HepG2 (cell line): ENCODE results near the gene VIM.

Source experiments
- TIGD3 ChIP-seq: sonication (generic); formaldehyde crosslinking; IDR thresholded peaks from 2 replicates; pipeline ENCODE4 v1.5.1; 2020; ENCODE audit warnings: mild to moderate bottlenecking, missing genetic modification reagents, borderline replicate concordance
- USF2 ChIP-seq, 2 experiments: sonication (generic) in 1 of 2; formaldehyde crosslinking in 1 of 2; IDR thresholded peaks; 2 replicates each; pipeline versions ENCODE4 v1.5.1 to v1.6.1; 2011 to 2020; ENCODE audit warnings: borderline replicate concordance in 1 of 2, low read depth in 1 of 2, low read length in 1 of 2, mild to moderate bottlenecking in 1 of 2, missing genetic modification reagents in 1 of 2, moderate library complexity in 1 of 2

- no peak for TF ChIP-seq USF2 (IDR thresholded peaks at IDR 0.05; ENCODE audit: low read depth, low read length)
- TF ChIP-seq USF2 (CRISPR knock-in tag; IDR thresholded peaks at IDR 0.05; ENCODE audit: borderline replicate concordance), result no peak
- TF ChIP-seq TIGD3, result no peak
These were observed 15.2 kb upstream of the VIM start for GRCh38 chr10:17212802-17213221.
